GM19468 (cell line): Measurements from ENCODE around the gene UBE2E2.

ENCODE experiments used
- ATAC-seq: cut with Tn5 transposase; IDR thresholded peaks from one replicate; pipeline ENCODE4 v1.9.1; 2021; ENCODE audit warnings: mild to moderate bottlenecking, moderate library complexity, moderate number of reproducible peaks; ENCODE audit not compliant: unreplicated experiment; ENCODE audit errors: extremely low read depth

Gene UBE2E2

DNA sequence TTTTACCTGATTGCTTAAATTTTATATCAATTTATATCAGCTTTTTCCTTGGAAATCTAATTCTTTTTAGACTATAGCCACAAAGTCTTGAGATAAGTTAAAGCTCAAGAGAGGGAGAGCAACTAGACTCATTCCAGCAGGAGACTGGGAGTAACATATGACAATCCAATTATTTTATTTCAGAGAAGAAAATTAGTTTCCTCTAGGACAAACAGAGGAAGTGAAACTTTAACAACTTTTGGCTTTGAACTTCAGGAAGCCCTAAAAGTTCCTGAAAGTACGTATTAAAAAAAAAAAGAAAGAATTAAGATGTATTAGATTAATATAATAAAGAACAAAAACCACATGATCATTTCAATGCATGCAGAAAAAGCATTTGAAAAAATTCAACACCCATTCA lies 13.9 kb upstream of the UBE2E2 start:
- ATAC-seq, result no peak

DNA sequence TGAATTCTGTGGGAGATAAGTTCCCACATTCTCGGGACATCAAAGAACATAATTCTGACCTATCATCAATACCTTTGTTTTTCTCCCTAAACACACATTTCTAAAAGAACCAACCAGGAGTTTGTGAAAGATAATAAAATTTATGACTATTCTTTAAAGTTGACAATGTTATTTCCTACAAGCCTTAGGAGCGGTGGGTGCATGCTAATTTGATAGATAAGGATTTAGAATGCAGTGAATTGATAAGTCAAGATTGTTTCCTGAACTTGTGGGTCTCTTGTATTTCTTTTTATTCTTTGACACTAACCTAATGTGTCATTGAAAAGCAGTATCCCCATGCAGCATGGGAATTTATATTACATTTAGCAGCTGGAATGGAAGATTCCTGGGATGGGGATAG lies 10.3 kb upstream of the UBE2E2 start:
- ATAC-seq, result no peak

DNA sequence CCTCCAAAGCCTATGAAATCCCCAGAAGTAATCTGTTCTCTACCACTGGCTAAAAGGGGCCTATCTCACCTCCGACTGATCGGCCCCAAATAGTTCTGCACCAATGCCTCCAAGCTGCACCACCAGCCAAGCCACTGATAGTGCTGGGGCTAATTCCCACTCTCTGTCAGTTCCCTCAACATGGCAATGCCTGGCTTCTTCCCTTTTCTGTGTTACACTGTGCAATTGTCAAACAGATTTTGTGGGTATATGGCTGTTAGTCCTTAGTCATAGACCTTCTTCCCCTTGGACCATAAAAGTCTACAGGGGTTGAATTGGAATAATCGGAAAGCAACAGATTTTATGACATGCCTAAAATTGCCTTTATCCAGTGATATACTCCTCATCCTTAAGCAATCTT lies 9.3 kb upstream of the UBE2E2 start:
- ATAC-seq, result no peak

DNA sequence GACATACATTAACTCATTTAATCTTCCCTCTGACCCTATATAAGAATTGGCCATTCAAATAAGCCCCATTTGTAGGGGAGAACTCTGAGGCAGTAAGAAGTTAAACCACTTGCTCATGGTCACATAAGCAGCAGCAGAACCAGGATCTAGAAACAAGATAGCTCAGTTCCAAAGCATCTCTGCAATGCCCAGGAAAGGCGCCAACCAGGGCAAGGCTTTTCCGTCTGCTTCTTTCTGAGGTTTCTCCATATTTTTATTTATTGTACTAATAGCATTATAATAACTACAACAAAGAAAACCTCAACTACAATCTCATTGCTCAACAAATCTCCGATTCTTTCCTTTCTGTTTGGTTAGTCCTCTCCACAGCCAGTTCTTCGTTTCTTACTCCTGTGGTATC lies 4.3 kb upstream of the UBE2E2 start:
- no peak for ATAC-seq

DNA sequence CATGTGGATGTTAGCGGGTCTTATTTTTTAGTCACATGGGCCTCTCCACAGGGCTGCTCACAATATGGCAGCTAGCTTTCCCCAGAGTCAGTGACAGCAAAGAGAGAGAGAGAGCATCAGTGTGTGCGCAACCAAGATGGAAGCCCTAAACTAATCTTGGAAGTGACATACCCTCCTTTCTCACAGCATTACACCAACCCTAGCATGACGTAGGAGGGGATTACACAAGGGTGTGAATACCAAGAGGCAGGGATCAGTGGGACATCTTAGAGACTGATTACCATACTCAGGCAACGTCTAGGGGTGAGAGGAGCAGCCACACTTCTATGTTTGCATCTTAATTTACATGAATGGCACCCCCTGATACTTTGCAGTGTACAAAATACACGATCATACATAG lies 3.5 kb upstream of the UBE2E2 start:
- no peak for ATAC-seq

DNA sequence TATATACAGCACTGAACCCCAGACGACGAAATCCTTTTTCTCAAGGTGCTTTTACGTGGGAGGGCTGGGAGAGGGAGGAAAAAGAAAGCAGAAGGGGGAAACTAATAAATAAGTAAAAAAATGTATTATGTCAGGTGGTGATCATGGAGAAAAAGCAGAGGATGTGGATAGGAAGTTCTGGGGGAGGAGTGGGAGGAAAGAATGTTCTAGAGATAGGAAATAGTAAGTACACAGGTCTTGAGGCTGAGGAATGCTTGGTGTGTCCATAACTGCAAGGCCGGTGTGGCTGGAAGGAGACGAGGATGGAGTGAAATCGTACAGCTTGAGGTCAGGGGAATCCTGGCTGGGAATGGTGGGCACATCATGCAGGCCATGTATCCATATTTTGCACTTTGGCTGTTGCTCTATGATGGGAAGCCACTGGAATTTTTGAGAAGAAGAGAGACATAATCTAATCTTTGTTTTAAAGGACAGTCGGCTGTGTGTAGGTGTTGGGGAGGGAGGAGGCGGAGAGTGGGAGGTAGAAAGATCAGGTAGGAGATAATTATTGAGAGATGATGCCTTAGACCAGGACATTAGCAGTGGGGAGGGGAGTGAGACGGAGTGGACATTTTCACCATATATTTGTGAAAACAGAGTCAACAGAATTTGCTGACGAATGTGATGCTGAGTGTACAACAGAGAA lies 1.8 kb upstream of the UBE2E2 start:
- no peak for ATAC-seq

DNA sequence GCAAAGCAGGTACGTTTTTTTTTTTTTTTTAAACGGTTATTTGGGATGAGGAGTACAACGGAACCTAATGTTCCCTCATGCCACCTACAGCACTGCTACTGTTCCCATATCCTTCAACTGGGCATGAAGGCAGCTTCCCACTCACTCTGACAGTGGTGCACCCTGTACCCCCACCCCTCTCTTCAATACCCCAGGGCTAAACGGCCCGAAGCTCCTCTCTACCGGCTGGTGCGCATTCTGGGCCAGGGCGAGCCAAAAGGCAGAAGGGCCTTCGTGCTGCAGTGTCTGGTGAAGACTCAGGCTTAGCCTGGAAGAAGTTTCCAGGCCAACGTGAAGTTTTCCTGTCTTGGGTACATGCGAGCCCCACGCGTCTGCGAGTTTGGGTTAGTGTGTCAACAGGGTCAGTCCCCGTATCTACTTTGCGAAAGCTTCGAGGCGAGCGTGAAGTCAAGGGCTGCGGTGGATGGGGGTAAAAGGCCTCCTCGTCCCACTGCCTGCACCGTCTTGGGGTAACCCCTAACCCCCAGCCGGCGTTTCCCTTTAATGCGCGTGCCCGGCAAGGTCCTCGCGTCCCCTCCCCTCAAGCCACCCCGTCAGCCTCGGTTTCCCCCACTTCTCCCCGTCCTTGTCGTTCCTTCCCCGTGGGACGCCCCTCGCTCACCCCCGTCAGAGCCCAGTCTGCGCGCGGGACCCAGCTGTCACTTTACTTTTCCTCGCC lies 765 bp upstream of the UBE2E2 start:
- ATAC-seq, result peak; percentile 3

DNA sequence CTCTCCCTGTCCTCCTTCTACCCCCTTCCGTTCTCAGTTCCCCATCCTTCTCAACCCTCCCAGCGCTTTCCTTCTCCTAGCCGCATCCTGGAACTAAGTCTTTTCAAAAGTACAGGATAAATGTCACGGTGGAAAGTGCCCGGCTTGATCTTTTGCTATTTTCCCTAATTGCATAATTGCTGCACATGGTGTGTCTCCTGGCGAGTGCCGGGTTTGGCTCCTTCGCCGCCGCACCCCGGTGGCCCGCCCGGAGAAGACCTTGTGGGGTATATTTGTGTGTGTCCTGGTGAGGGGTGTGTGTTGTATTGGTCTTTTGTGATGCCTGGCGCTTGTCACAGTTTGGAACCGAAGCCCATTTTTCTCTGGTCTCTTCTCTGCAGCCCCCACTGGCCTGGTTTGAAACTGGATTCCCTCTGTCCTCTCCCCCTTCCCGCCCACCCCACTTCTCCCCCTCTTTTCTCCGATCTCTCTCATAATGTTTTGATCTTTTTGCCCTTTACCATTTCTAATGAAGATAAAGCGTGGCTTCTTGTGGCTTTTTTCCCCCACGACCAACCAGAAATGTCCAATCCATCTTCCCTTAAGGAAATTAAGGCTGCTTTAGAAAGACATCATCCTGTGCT lies 692 bp downstream of the UBE2E2 start:
- ATAC-seq, result no peak

DNA sequence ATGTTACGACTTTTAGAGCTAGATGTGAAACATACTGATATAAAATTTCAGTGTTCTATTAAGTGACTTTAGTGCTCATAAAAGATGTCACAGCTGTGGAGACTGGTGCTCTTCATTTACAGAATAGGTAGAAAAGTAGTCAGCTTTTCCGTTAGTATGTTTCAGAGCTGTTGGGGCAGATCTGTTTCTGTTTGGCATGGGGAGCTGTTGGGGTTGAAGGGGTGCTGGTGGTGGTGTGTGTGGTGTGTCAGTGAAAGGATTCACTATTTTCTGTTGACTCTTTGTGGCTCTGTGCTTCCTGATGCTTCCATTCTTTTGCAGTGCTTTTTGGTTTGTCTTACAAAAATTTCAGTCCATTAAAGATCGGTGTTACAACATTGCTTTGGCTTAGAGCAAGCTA lies 3.2 kb downstream of the UBE2E2 start:
- ATAC-seq, result no peak

DNA sequence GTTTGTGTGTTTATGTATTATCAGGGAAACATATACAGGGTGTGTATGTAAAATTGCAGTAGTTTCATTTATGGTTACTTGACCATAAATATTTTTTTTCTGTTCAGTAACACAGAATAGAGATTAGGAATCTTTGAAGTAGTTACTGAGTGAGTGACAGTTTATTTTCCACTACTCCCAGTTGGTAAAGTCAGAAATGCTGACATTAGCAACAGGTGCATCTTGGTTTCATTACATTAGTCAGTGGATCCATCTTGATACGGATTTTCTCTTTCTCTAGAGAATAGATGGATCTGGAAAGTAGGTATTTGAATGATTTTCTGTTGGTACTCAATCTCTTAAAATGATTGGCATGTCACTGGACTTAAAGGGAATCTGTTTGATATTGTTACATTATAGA lies 6.0 kb downstream of the UBE2E2 start:
- no peak for ATAC-seq

DNA sequence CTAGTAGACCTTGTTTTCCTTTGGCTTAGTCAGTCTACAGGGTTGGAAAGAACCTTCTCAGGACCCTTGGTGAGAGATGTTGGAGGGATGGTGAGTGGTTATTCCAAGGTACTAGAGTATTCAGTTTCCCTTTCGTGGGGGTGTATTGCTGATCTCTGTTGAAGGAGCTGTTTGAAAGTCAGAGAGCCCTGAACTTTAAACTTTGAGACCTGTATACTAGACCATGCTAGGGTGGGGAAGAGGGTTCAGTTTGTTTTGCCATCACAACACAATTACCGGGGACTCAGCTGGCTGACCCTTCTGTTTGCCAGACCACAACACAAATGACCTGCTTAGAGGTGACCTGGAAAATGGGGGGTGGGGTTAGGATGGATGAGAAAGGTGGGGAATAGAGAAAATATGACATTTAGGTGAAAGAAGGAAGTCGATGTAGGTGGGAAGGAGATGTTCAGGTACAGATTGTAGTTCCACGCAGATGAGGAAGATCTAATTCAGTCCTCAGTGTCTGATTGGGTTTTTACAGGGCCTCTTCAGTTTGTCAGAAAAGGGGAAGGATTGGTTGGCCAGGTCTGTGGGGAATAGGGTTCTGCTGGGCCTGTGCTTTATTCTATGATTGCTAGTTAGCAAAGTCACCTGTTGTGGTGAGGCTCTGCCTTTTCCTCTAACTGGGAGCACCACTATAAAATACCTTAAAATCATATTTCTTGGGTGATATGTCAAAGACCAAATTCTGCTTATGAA lies 6.8 kb downstream of the UBE2E2 start:
- no peak for ATAC-seq

DNA sequence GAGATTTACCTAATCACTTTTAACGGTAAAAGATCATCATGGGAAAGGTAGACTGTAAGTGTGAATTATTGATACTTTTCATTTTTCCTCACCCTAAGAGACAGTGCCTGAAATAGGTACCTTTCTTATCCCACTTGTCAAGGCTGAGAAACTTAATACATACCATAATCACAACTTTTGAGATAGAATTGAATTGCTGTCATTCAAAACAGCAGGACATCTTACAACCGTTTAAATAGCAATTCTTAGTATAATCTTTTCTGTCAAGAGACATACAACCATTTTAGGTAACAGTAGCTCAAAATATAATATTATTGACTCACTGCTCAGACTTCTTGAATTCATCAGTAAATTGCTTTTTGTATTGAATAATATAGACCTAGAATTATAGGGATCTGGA lies 10.7 kb downstream of the UBE2E2 start:
- no peak for ATAC-seq

DNA sequence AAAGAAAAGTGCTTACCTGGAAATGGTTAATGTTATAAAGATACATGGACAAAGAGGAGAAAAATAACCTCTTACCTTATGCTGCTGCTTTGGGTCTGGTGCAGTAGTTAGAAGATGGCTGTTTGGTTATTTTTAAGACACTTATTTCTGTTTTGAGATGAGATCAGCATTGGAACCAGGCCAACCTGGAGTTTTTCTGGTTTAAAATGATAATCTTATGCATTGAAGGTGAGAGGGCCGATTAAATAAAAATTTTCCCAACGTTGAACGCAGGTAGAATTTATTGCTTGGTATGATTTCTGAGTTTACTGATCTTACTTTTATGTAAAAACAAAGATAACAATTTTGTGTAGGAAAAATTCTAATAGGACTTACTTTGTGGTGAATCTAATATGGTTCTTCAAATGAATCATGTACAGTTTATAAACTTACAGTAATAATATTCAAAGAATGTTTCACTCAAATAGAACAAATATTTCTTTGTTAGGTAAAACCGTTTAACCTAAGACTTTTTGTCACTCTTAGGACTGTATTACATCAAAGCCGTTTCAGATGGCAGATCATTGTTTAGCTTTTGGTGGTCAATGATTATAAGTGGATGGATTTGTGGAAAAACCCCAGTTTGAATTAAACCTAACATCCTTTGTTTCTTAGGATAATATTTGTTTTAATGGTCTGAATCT lies 14.9 kb downstream of the UBE2E2 start:
- ATAC-seq, result no peak

DNA sequence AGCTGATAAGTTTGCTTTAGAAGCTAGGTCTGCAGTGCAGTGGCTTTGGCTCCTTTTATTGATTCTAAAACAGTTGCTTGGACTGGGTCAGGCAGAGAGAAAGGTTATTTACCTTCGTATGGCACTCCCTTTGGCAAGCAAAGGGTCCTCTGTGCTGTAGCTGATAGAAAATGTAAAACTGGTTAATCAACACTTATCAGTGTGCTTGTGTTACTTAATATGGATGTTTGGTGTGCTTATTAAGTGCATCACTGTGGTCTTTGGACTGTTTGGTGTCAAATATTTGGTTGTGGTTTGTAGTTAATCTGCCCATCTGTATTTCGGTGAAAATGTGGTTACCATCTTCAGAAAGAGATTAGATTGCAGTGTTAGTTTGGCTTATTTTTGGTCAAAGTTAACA lies 16.0 kb downstream of the UBE2E2 start:
- ATAC-seq, result no peak

DNA sequence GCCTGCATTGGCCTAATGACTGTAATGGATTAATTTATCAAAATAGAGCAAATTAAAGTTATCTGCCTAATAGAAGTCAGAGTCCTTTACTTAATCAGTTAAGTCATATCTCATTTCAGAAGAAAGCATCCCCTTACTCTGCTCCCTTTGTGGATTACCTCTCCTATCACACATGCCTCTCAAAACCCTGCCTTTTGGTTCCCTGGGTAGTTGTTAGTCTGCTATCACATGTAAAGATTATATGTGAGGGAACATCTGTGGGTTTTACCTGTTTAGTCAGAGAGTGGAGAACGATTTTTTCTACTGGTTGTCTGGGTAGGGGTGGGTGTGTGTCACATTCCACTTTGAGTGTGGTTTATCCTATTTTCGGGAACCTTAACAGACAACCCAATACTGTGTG lies 16.4 kb downstream of the UBE2E2 start:
- no peak for ATAC-seq

DNA sequence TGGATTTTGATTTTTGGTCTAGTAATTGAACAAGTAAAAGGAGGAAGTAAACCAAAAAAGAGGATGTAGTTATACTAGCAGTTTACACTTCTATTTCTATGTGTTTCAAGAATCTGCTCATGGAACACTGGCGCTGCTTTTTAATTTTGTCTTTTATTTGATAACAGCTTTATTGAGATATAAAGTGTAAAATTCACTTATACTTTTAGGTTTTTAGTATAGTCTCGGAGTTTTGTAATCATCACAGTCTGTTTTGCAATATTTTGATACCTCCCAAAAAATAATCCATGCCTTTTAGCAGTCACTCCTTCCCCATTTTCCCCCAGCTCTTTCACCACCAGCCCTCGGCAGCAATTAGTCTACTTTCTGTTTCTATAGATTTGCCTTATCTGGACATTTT lies 18.0 kb downstream of the UBE2E2 start:
- ATAC-seq, result no peak

DNA sequence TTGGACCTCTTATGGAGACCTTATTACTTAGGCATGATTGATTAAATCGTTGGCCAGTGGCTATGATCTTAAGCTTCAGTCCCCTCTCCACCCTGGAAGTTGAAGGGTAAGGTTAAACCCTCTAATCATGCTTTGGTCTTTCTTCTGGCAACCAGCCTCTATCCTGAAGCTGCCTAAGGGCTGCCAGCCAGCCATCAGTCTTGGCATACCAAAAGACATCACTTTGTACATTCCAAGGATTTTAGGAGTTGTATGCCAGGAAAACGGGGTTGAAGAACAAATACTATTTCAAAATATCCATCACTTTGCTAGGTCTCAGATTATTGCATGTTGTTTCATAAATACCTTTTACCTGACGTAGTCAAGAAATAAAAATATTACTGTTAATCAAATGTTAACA lies 28.9 kb downstream of the UBE2E2 start:
- ATAC-seq, result no peak

DNA sequence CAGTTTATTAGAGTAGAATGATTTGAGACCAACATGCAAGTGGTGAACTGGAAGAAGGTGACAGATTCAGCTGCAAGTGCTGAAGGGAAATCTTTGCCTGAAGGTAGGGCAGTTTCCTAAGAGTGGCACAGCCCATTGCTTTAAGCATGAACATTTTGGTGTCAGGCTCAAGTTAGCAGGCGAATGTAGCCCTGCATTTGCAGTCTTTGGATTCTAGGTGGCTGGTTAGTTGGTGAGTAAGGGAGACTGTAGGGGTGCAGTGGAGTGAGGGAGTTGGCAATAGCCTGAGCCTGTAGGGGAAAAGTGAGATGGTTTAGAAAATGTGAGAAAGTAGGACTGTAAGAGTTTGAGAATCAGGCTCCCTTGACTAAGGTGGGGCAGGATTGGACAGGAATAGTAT lies 29.7 kb downstream of the UBE2E2 start:
- no peak for ATAC-seq

DNA sequence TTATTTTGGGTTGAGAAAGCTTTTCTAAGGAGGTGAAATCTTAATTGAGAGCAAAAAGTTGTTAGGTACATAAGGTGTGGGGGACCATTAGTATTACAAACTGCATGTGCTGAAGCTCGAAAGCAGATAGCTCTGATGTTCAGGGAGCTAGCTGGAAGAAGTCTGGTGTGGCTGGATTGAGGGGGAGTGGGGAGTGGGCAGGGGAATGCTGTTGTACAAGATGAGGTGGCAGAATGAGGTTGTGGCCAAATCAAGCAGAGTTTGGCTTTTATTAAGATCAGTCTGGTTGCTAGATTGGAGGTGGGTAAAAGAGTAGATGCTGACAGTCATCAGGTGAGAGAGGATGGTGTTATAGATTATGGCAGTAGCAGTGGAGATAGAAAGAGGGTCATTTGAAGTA lies 32.1 kb downstream of the UBE2E2 start:
- ATAC-seq, result no peak

DNA sequence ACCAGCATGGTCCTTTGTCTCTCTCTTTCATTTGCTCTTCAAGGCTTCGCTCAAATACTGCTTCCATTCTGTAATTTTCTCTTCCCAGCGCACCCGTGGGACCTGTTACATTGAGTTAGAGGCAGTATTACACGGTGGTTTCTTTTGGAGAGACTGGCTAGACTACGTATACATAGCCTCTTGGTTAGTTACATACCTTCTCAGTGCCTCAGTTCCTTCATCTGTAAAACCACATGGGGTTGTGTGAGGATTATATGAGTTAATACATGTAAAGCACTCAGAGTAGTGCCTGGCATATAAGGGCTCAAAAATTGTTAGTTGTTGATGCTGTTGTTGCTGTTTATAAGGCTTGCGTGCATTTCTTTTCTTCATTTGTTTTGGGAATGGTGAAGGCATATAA lies 33.8 kb downstream of the UBE2E2 start:
- no peak for ATAC-seq

DNA sequence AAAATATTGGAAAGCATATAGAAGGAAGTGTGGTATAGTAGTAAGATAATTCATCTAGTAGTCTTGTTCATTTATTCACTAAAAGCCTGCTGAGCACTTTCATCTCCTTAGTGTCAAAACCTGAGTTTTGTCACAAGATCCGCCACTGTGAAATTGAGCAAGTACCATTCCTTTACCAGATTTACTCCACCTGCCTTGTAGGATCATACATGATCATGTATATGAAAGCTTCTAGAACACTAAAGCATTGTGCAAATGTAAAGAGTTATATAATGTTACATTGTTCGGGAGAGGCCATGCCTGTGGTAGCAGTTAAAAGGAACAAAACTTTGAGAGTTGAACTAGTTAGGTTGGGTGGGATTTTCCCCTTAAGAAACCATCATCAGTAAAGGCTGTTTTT lies 35.0 kb downstream of the UBE2E2 start:
- no peak for ATAC-seq
